ENCODE results near the gene ACOT6. TPM values are rescaled to one million over a fixed set of nuclear protein-coding genes. Genes with fewer than 3 reads are reported as not detected.
"Not testable (repeated sequence)": the region's sequence is repeated elsewhere in the genome, so short reads cannot be mapped to it uniquely, and the experiment has no call there.

ACOT6 gene
- total and polyA plus RNA-seq, 3 donors from 2014 or later: 0.57 to 1.2 (median 0.94) TPM

GRCh38 chr14:73630009-73630780 lies 17.9 kb downstream of the ACOT6 start:
- Histone ChIP-seq H3K4me3 (no peak overlapping the region), H3K27me3 (no peaks in the 10 kb centered on the region), H3K9me3 (no peaks in the 10 kb centered on the region), H3K4me1 (peaks cover 25% of the 10 kb centered on the region), H3K27ac (peak overlapping the region; percentile 39 to 59), H3K36me3 (ENCODE audit: low read depth, missing control alignments) (no peaks in the 10 kb centered on the region)
- intact Hi-C loops (cut with DNase I; ENCODE audit: low total_unique reads): loop anchor here (5.0 kb wide), 1 partner anchor 123 kb away; no protein-coding TSS in a partner anchor
- TF ChIP-seq CTCF (IDR thresholded peaks at IDR 0.05) (no peak), POLR2A (IDR thresholded peaks at IDR 0.05) (no peak)
- peak; percentile 74 for DNase-seq
- WGBS, 2 donors: 63 to 79% methylated on average over 10 of the region's 10 CpGs

GRCh38 chr14:73633116-73634010 lies 21.0 kb downstream of the ACOT6 start:
- H3K9me3 ChIP-seq: no peaks in the 10 kb centered on the region
- no peaks in the 10 kb centered on the region for H3K36me3 ChIP-seq (ENCODE audit: low read depth, missing control alignments)
- H3K4me1 ChIP-seq: peaks cover 24% of the 10 kb centered on the region
- WGBS, 2 donors: 13 to 24% methylated on average over 17 to 40 of the region's 44 CpGs
- TF ChIP-seq CTCF (IDR thresholded peaks at IDR 0.05): peak; percentile 82 to 94 (median 92)
- TF ChIP-seq POLR2A (IDR thresholded peaks at IDR 0.05): no peak
- peak overlapping the region; percentile 60 to 62 for H3K4me3 ChIP-seq
- H3K27ac ChIP-seq: peak overlapping the region; percentile 81 to 86
- H3K27me3 ChIP-seq: no peaks in the 10 kb centered on the region
- intact Hi-C loops (cut with DNase I; ENCODE audit: low total_unique reads): loop anchor here (5.0 kb wide), 1 partner anchor 126 kb away; no protein-coding TSS in a partner anchor
- peak; percentile 80 for DNase-seq

GRCh38 chr14:73634011-73634833 lies 21.9 kb downstream of the ACOT6 start:
- H3K4me3 ChIP-seq: peak overlapping the region; percentile 60 to 62
- peak; percentile 70 for DNase-seq
- H3K4me1 ChIP-seq: peaks cover 21% of the 10 kb centered on the region
- TF ChIP-seq CTCF (IDR thresholded peaks at IDR 0.05): peak; percentile 31 to 47 (median 46)
- no peak for TF ChIP-seq POLR2A (IDR thresholded peaks at IDR 0.05)
- H3K9me3 ChIP-seq: no peaks in the 10 kb centered on the region
- WGBS, 2 donors: 3 to 5% methylated on average over 20 to 53 of the region's 53 CpGs
- H3K27ac ChIP-seq: peak overlapping the region; percentile 81 to 86
- intact Hi-C loops (cut with DNase I; ENCODE audit: low total_unique reads): loop anchor here (5.0 kb wide), 1 partner anchor 127 kb away; no protein-coding TSS in a partner anchor
- no peaks in the 10 kb centered on the region for H3K36me3 ChIP-seq (ENCODE audit: low read depth, missing control alignments)
- no peaks in the 10 kb centered on the region for H3K27me3 ChIP-seq

- H3K36me3 ChIP-seq (ENCODE audit: low read depth, missing control alignments); DNase-seq; intact Hi-C loops (cut with DNase I; ENCODE audit: low total_unique reads); H3K9me3 ChIP-seq; H3K4me3 ChIP-seq; H3K27me3 ChIP-seq; H3K27ac ChIP-seq: not testable (repeated sequence)
- H3K4me1 ChIP-seq: peaks cover 11% of the 10 kb centered on the region
- WGBS, 2 donors: 82 to 83% methylated on average over 10 of the region's 10 CpGs
Measured at GRCh38 chr14:73636355-73636754, 24.0 kb downstream of the ACOT6 start.
